Lower leg skin (tissue), 3 donors: ENCODE data around the gene IMMP2L.

Source experiments
- POLR2A ChIP-seq, 2 donors: fragments of 450-650 bp; IDR thresholded peaks; one replicate each; pipeline ENCODE4 v1.6.1; 2016 to 2017; ENCODE audit warnings: antibody characterized with exemption in 2 of 2, mild to moderate bottlenecking in 1 of 2, moderate library complexity in 1 of 2
- TF ChIP-seq, protein P1 (sequence below), 3 donors: fragments of 450-650 bp; IDR thresholded peaks; one replicate each; pipeline ENCODE4 v1.5.1; 2016; ENCODE audit warnings: antibody characterized with exemption in 3 of 3, mild to moderate bottlenecking in 3 of 3, moderate library complexity in 2 of 3

DNA sequence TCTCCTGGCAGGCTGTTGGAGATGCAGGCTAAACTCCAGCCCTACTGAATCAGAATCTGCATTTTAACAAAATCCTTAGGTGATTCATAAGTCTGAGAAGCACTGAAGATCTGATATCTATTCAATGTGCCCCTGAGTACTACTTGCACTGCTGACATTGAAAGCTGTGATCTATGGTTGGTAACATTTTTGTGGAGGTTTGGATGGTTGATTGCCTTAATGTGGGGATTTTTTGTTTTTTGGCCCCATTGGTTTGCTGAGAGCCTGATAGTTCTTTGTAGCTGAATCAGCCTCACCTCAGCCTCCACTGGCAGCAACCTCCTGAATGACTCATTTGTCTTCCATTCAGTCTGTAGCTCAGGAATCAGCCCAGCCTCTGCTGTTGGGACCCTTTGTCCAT, 486.1 kb downstream of the IMMP2L start:
- TF ChIP-seq, protein P1, sequence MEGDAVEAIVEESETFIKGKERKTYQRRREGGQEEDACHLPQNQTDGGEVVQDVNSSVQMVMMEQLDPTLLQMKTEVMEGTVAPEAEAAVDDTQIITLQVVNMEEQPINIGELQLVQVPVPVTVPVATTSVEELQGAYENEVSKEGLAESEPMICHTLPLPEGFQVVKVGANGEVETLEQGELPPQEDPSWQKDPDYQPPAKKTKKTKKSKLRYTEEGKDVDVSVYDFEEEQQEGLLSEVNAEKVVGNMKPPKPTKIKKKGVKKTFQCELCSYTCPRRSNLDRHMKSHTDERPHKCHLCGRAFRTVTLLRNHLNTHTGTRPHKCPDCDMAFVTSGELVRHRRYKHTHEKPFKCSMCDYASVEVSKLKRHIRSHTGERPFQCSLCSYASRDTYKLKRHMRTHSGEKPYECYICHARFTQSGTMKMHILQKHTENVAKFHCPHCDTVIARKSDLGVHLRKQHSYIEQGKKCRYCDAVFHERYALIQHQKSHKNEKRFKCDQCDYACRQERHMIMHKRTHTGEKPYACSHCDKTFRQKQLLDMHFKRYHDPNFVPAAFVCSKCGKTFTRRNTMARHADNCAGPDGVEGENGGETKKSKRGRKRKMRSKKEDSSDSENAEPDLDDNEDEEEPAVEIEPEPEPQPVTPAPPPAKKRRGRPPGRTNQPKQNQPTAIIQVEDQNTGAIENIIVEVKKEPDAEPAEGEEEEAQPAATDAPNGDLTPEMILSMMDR (IDR thresholded peaks at IDR 0.05) = no peak
- no peak for TF ChIP-seq POLR2A (IDR thresholded peaks at IDR 0.05)
